ENCODE data around the gene ZC3H18. TPM values are rescaled to one million over a fixed set of nuclear protein-coding genes. Genes with fewer than 3 reads are reported as not detected.

ZC3H18 gene
- total RNA-seq, 1 experiment from 2014 or later = 61.8 TPM

GRCh38 chr16:88597856-88598491 is 27.8 kb downstream of the ZC3H18 start:
- H3K27ac Mint-ChIP-seq = no peak overlapping the region
- DNase-seq (ENCODE audit: low spot score) = no peak
- peaks cover 45% of the 10 kb centered on the region for H3K36me3 Mint-ChIP-seq
- CTCF ChIA-PET = interaction anchor here (1.2 kb wide), 1 partner anchor 14 kb away, joined by 3 read pairs; no protein-coding TSS in a partner anchor
- TF ChIP-seq, protein P1, sequence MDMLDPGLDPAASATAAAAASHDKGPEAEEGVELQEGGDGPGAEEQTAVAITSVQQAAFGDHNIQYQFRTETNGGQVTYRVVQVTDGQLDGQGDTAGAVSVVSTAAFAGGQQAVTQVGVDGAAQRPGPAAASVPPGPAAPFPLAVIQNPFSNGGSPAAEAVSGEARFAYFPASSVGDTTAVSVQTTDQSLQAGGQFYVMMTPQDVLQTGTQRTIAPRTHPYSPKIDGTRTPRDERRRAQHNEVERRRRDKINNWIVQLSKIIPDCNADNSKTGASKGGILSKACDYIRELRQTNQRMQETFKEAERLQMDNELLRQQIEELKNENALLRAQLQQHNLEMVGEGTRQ (CRISPR knock-in tag; IDR thresholded peaks at IDR 0.05) = no peak
- TF ChIP-seq CREB1 (CRISPR knock-in tag; IDR thresholded peaks at IDR 0.05) (no peak), HMGXB4 (CRISPR knock-in tag; IDR thresholded peaks at IDR 0.05) (no peak), CTCF (IDR thresholded peaks at IDR 0.05) (no peak), RORB (CRISPR knock-in tag; IDR thresholded peaks at IDR 0.05) (no peak), SP1 (CRISPR knock-in tag; conservative IDR thresholded peaks at IDR 0.05) (no peak), PRRX2 (CRISPR knock-in tag; IDR thresholded peaks at IDR 0.05) (no peak), TP53 (CRISPR knock-in tag; IDR thresholded peaks at IDR 0.05) (no peak)
- TF ChIP-seq, protein P2, sequence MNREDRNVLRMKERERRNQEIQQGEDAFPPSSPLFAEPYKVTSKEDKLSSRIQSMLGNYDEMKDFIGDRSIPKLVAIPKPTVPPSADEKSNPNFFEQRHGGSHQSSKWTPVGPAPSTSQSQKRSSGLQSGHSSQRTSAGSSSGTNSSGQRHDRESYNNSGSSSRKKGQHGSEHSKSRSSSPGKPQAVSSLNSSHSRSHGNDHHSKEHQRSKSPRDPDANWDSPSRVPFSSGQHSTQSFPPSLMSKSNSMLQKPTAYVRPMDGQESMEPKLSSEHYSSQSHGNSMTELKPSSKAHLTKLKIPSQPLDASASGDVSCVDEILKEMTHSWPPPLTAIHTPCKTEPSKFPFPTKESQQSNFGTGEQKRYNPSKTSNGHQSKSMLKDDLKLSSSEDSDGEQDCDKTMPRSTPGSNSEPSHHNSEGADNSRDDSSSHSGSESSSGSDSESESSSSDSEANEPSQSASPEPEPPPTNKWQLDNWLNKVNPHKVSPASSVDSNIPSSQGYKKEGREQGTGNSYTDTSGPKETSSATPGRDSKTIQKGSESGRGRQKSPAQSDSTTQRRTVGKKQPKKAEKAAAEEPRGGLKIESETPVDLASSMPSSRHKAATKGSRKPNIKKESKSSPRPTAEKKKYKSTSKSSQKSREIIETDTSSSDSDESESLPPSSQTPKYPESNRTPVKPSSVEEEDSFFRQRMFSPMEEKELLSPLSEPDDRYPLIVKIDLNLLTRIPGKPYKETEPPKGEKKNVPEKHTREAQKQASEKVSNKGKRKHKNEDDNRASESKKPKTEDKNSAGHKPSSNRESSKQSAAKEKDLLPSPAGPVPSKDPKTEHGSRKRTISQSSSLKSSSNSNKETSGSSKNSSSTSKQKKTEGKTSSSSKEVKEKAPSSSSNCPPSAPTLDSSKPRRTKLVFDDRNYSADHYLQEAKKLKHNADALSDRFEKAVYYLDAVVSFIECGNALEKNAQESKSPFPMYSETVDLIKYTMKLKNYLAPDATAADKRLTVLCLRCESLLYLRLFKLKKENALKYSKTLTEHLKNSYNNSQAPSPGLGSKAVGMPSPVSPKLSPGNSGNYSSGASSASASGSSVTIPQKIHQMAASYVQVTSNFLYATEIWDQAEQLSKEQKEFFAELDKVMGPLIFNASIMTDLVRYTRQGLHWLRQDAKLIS (CRISPR knock-in tag; IDR thresholded peaks at IDR 0.05; ENCODE audit: borderline replicate concordance) = no peak
- TF ChIP-seq, protein P3, sequence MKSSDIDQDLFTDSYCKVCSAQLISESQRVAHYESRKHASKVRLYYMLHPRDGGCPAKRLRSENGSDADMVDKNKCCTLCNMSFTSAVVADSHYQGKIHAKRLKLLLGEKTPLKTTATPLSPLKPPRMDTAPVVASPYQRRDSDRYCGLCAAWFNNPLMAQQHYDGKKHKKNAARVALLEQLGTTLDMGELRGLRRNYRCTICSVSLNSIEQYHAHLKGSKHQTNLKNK (CRISPR knock-in tag; IDR thresholded peaks at IDR 0.05) = no peak
- TF ChIP-seq, protein P4, sequence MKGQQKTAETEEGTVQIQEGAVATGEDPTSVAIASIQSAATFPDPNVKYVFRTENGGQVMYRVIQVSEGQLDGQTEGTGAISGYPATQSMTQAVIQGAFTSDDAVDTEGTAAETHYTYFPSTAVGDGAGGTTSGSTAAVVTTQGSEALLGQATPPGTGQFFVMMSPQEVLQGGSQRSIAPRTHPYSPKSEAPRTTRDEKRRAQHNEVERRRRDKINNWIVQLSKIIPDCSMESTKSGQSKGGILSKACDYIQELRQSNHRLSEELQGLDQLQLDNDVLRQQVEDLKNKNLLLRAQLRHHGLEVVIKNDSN (CRISPR knock-in tag; IDR thresholded peaks at IDR 0.05) = no peak
- TF ChIP-seq, protein P5, sequence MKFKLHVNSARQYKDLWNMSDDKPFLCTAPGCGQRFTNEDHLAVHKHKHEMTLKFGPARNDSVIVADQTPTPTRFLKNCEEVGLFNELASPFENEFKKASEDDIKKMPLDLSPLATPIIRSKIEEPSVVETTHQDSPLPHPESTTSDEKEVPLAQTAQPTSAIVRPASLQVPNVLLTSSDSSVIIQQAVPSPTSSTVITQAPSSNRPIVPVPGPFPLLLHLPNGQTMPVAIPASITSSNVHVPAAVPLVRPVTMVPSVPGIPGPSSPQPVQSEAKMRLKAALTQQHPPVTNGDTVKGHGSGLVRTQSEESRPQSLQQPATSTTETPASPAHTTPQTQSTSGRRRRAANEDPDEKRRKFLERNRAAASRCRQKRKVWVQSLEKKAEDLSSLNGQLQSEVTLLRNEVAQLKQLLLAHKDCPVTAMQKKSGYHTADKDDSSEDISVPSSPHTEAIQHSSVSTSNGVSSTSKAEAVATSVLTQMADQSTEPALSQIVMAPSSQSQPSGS (CRISPR knock-in tag; IDR thresholded peaks at IDR 0.05; ENCODE audit: borderline replicate concordance, low read depth) = no peak
- no peaks in the 10 kb centered on the region for H3K27me3 Mint-ChIP-seq (ENCODE audit: low read depth)
- ATAC-seq = no peak
- POLR2A ChIA-PET = no interaction called here
- H3K4me1 Mint-ChIP-seq = peaks cover 20% of the 10 kb centered on the region
- H3K9me3 Mint-ChIP-seq = no peaks in the 10 kb centered on the region
- H3K4me3 Mint-ChIP-seq = no peak overlapping the region

DNA sequence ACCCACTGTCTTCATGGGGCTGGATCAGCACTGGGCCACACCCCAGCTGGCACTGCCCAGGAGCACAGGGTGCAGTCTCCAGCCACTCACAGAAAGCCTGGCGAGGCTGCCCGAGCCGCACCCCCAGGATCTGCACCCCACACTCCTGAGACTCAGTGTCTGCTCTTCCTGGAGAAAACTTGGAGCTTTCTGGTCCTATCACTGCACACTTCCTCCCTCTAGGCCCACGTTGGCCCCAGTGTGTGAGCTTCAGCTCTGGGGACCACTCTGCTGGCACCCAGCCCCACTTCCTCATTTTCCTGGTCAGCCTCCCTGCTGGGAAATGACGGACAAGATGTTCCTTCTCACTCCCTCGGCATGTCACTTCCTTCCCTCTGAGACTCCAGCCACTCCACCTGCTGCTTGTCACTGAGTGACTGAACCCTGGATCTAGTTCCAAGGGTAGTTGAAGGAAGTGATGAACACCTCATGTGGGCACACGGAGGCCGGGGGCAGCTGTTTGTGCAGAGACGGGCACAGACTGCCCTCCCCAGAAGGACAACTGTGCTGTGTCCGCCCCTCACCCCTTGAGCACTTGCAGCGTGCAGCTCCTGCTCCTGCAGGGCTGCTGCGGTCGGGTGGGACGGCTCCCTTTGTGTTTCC is 29.0 kb downstream of the ZC3H18 start:
- Mint-ChIP-seq H3K4me1 (peaks cover 20% of the 10 kb centered on the region), H3K4me3 (no peak overlapping the region), H3K9me3 (no peaks in the 10 kb centered on the region), H3K27ac (no peak overlapping the region), H3K27me3 (ENCODE audit: low read depth) (no peaks in the 10 kb centered on the region), H3K36me3 (peaks cover 43% of the 10 kb centered on the region)
- DNase-seq (ENCODE audit: low spot score) (no peak), ATAC-seq (no peak)
- ChIA-PET CTCF (interaction anchor here (1.0 to 2.9 kb wide), 5 partner anchors 11 to 138 kb away, joined by 3 to 7 read pairs (median 4); no protein-coding TSS in a partner anchor), POLR2A (no interaction called here)
- no peak for TF ChIP-seq GRHL2 (CRISPR knock-in tag; IDR thresholded peaks at IDR 0.05; ENCODE audit: insufficient replicate concordance, severe bottlenecking)
- no peak for TF ChIP-seq ELF4 (CRISPR knock-in tag; IDR thresholded peaks at IDR 0.05; ENCODE audit: low read depth)
- no peak for TF ChIP-seq SMAD3 (CRISPR knock-in tag; IDR thresholded peaks at IDR 0.05; ENCODE audit: borderline replicate concordance)

Measured in WTC11 (cell line).